OCI-LY7 (cell line): ENCODE data around the gene PDIA4. TPM values are rescaled to one million over a fixed set of nuclear protein-coding genes. Genes with fewer than 3 reads are reported as not detected.
"Not testable (repeated sequence)": the region's sequence is repeated elsewhere in the genome, so short reads cannot be mapped to it uniquely, and the experiment has no call there.

Source experiments
- BruUV-seq: library from RNA; stranded (reverse); fragments of 400-500 nt; replicated peaks from 2 replicates; lab custom pipeline; 2021; lab: Mats Ljungman, UMichigan
- CTCF ChIA-PET: fragments of 300-600 bp; sonication (Branson Sonifier 250); formaldehyde crosslinking; loops from one replicate; lab custom pipeline; 2022; ENCODE audit warnings: antibody characterized with exemption; ENCODE audit not compliant: unreplicated experiment; lab: Charles Lee
- POLR2A ChIA-PET: fragments of 300-600 bp; sonication (Branson Sonifier 250); formaldehyde crosslinking; loops from one replicate; lab custom pipeline; 2022; ENCODE audit warnings: antibody characterized with exemption; lab: Charles Lee
- DNase-seq: peaks from one replicate; pipeline ENCODE4 v3.0.0-alpha.2; 2015; ENCODE audit warnings: low spot score
- H2AFZ ChIP-seq: fragments of 200-600 bp; sonication (generic), shearing (Covaris generic); 2 replicates; pipeline ENCODE4 v1.6.1; 2014; ENCODE audit warnings: mild to moderate bottlenecking, antibody characterized with exemption, low read length, moderate library complexity
- H3K27ac ChIP-seq: fragments of 200-600 bp; sonication (generic); 2 replicates; pipeline ENCODE4 v1.5.1; 2014; ENCODE audit warnings: mixed run types, low read depth, mild to moderate bottlenecking, moderate library complexity, low read length, inconsistent platforms; ENCODE audit not compliant: poor library complexity, severe bottlenecking
- H3K36me3 ChIP-seq: fragments of 200-600 bp; sonication (generic); 2 replicates; pipeline ENCODE4 v1.6.1; 2014; ENCODE audit warnings: mild to moderate bottlenecking, antibody characterized with exemption, low read length, moderate library complexity, mixed read lengths; ENCODE audit not compliant: insufficient read depth
- H3K4me1 ChIP-seq: fragments of 200-600 bp; sonication (generic); 2 replicates; pipeline ENCODE4 v1.5.1; 2014; ENCODE audit warnings: mild to moderate bottlenecking, low read length; ENCODE audit not compliant: insufficient read depth, poor library complexity, severe bottlenecking
- H3K4me2 ChIP-seq: fragments of 200-600 bp; sonication (generic); 2 replicates; pipeline ENCODE4 v1.6.1; 2014; ENCODE audit warnings: mild to moderate bottlenecking, low read length
- H3K4me3 ChIP-seq: fragments of 200-600 bp; sonication (generic); 2 replicates; pipeline ENCODE4 v1.5.1; 2014; ENCODE audit warnings: mild to moderate bottlenecking, low read depth, low read length; ENCODE audit not compliant: poor library complexity, severe bottlenecking
- H3K79me2 ChIP-seq: fragments of 200-600 bp; sonication (generic); 2 replicates; pipeline ENCODE4 v1.6.1; 2016; ENCODE audit warnings: low read depth, mild to moderate bottlenecking, low read length, moderate library complexity, mixed read lengths; ENCODE audit not compliant: insufficient read depth
- H3K9me2 ChIP-seq: fragments of 200-600 bp; sonication (generic); 2 replicates; pipeline ENCODE4 v1.6.1; 2016; ENCODE audit warnings: mild to moderate bottlenecking, low read length, mixed read lengths; ENCODE audit not compliant: insufficient read depth
- H3K9me3 ChIP-seq: fragments of 200-600 bp; sonication (generic); 2 replicates; pipeline ENCODE4 v1.6.1; 2014; ENCODE audit warnings: mild to moderate bottlenecking, mixed run types, low read length, mixed read lengths
- H4K20me1 ChIP-seq: fragments of 200-600 bp; sonication (generic); 2 replicates; pipeline ENCODE4 v1.6.1; 2014; ENCODE audit warnings: mild to moderate bottlenecking, antibody characterized with exemption, low read length, moderate library complexity, mixed read lengths; ENCODE audit not compliant: insufficient read depth
- CTCF ChIP-seq: fragments of 200-600 bp; sonication (generic); conservative IDR thresholded peaks from 2 replicates; pipeline ENCODE4 v1.5.1; 2014; ENCODE audit warnings: mild to moderate bottlenecking, antibody characterized with exemption, low read length, moderate library complexity, mixed read lengths
- EZH2phosphoT487 ChIP-seq: fragments of 200-600 bp; sonication (generic); IDR thresholded peaks from 2 replicates; pipeline ENCODE4 v1.6.1; 2018; ENCODE audit warnings: low read depth, borderline replicate concordance, mild to moderate bottlenecking, mixed run types, antibody characterized with exemption, low read length, moderate library complexity, mixed read lengths
- intact Hi-C: fragments of 100-400 bp; cut with micrococcal nuclease; formaldehyde crosslinking; loops from one replicate; pipeline ENCODE4 v1.10.0; 2022; ENCODE audit not compliant: unreplicated experiment
- total RNA-seq, 2 experiments: library from RNA; depleted of rRNA in 1 of 2; stranded (reverse); fragments of >200 nt in 1 of 2; shearing (Covaris generic) in 1 of 2; gene quantifications; 2 replicates each; pipeline ENCODE4 v1.2.3, GENCODE V29; 2014 to 2022

PDIA4 gene
- total RNA-seq, 2 experiments from 2014 or later = 130 to 141 TPM

GRCh38 chr7:149036676-149037075, 8.4 kb upstream of the PDIA4 start:
- CTCF ChIA-PET = no interaction called here
- TF ChIP-seq CTCF (no peak), EZH2phosphoT487 (no peak)
- intact Hi-C loops = no loop called here
- no peak overlapping the region for H3K27ac ChIP-seq
- DNase-seq = no peak
- H3K36me3 ChIP-seq = no peaks in the 10 kb centered on the region
- peaks cover 17% of the 10 kb centered on the region; the same call in 1 of the 2 replicates for H3K9me3 ChIP-seq
- no peaks in the 10 kb centered on the region for H3K79me2 ChIP-seq
- H2AFZ ChIP-seq = no peak overlapping the region
- POLR2A ChIA-PET = interaction anchor here (0.7 kb wide), 1 partner anchor 952 kb away, joined by 3 read pairs; no protein-coding TSS in a partner anchor
- no peak overlapping the region for H3K4me3 ChIP-seq
- H3K4me1 ChIP-seq = no peaks in the 10 kb centered on the region
- no peaks in the 10 kb centered on the region for H4K20me1 ChIP-seq
- no peaks in the 10 kb centered on the region for H3K9me2 ChIP-seq
- BruUV-seq = no TSS peak
- no peak overlapping the region for H3K4me2 ChIP-seq

GRCh38 chr7:149031353-149031910, 3.1 kb upstream of the PDIA4 start:
- Histone ChIP-seq H4K20me1 (no peaks in the 10 kb centered on the region), H3K4me2 (no peak overlapping the region), H3K36me3 (no peaks in the 10 kb centered on the region), H3K4me3 (no peak overlapping the region), H2AFZ (no peak overlapping the region), H3K27ac (no peak overlapping the region), H3K9me3 (peaks cover 6% of the 10 kb centered on the region; the same call in 1 of the 2 replicates), H3K79me2 (peaks cover 17% of the 10 kb centered on the region), H3K4me1 (peaks cover 12% of the 10 kb centered on the region), H3K9me2 (no peaks in the 10 kb centered on the region)
- POLR2A ChIA-PET = no interaction called here
- CTCF ChIA-PET = no interaction called here
- TF ChIP-seq CTCF = no peak
- no peak for TF ChIP-seq EZH2phosphoT487
- no TSS peak for BruUV-seq
- intact Hi-C loops = no loop called here
- no peak for DNase-seq

DNA sequence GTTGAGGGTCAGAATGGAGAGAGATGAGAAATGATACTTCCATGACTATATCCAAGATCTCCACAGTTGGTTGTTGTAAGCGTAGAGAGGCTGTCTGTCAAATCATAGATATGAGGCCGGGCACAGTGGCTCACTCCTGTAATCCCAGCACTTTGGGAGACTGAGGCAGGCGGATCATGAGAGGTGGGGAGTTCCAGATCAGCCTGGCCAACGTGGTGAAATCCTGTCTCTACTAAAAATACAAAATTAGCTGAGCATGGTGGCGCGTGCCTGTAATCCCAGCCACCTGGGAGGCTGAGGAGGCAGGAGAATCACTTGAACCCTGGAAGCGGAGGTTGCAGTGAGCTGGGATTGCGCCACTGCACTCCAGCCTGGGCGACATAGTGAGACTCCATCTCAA, 2.1 kb upstream of the PDIA4 start:
- H3K79me2 ChIP-seq = peaks cover 26% of the 10 kb centered on the region
- H3K9me2 ChIP-seq, DNase-seq, H3K27ac ChIP-seq, H3K36me3 ChIP-seq, H3K4me2 ChIP-seq, BruUV-seq, H2AFZ ChIP-seq, CTCF ChIA-PET, H3K4me3 ChIP-seq, H4K20me1 ChIP-seq, intact Hi-C loops, H3K9me3 ChIP-seq: not testable (repeated sequence)
- H3K4me1 ChIP-seq = peaks cover 22% of the 10 kb centered on the region
- POLR2A ChIA-PET = interaction anchor here (0.7 to 1.7 kb wide), 2 partner anchors 15 to 95 kb away, joined by 4 read pairs; no protein-coding TSS in a partner anchor
